K562 (cell line): Measurements from ENCODE around the gene PLXND1. TPM values are rescaled to one million over a fixed set of nuclear protein-coding genes. Genes with fewer than 3 reads are reported as not detected.

Source experiments
- BRD9 ChIP-seq: fragments of 450-650 bp; IDR thresholded peaks from 2 replicates; pipeline ENCODE4 v1.6.1; 2018; ENCODE audit warnings: low read depth; ENCODE audit not compliant: partially characterized antibody
- CBFA2T2 ChIP-seq: fragments of 450-650 bp; conservative IDR thresholded peaks from 2 replicates; pipeline ENCODE4 v1.6.1; 2017; ENCODE audit warnings: mild to moderate bottlenecking
- CCNT2 ChIP-seq: IDR thresholded peaks from 2 replicates; pipeline ENCODE4 v1.6.1; 2011; ENCODE audit warnings: borderline replicate concordance, low read depth, mild to moderate bottlenecking, moderate library complexity, mixed read lengths, low read length; ENCODE audit not compliant: insufficient read length; ENCODE audit errors: extremely low read depth
- HCFC1 ChIP-seq: IDR thresholded peaks from 2 replicates; pipeline ENCODE4 v1.6.1; 2012; ENCODE audit warnings: low read depth, low read length, improper control_type of control experiment
- HES1 ChIP-seq: fragments of 450-650 bp; IDR thresholded peaks from 2 replicates; pipeline ENCODE4 v1.6.1; 2016; ENCODE audit warnings: low read depth, mild to moderate bottlenecking, moderate library complexity
- HMGN3 ChIP-seq: IDR thresholded peaks from 2 replicates; pipeline ENCODE4 v1.6.1; 2011; ENCODE audit warnings: borderline replicate concordance, low read depth, mild to moderate bottlenecking, mixed read lengths, low read length; ENCODE audit not compliant: insufficient read length; ENCODE audit errors: extremely low read depth
- HNRNPL ChIP-seq: fragments of 200-400 bp; formaldehyde crosslinking; IDR thresholded peaks from 2 replicates; pipeline ENCODE4 v1.6.1; 2017; ENCODE audit warnings: low read depth, mild to moderate bottlenecking, low read length
- MEF2D ChIP-seq: conservative IDR thresholded peaks from 2 replicates; pipeline ENCODE4 v1.6.1; 2016; ENCODE audit warnings: low read depth, missing genetic modification characterization, missing compliant biosample characterization
- MTA2 ChIP-seq: fragments of 450-650 bp; IDR thresholded peaks from 2 replicates; pipeline ENCODE4 v1.6.1; 2016; ENCODE audit warnings: low read depth
- MYC ChIP-seq, 2 experiments: fragments of 250-450 bp in 1 of 2; sonication (Bioruptor Pico) in 1 of 2; IDR thresholded peaks; 2 replicates each; pipeline versions ENCODE4 v1.5.1 to v1.6.1; 2012 to 2021; ENCODE audit warnings: low read depth in 2 of 2, borderline replicate concordance in 1 of 2, improper control_type of control experiment in 1 of 2, low read length in 1 of 2, mild to moderate bottlenecking in 1 of 2, moderate library complexity in 1 of 2
- NFIC ChIP-seq: fragments of 450-650 bp; IDR thresholded peaks from 2 replicates; pipeline ENCODE4 v1.6.1; 2017; ENCODE audit warnings: mild to moderate bottlenecking, inconsistent platforms
- REST ChIP-seq, 2 experiments: fragments of 450-650 bp; formaldehyde crosslinking in 1 of 2; IDR thresholded peaks; 2 replicates each; pipeline versions ENCODE4 v1.4.0 to v1.6.1; 2014 to 2020; ENCODE audit warnings: mild to moderate bottlenecking in 2 of 2, borderline replicate concordance in 1 of 2, low read depth in 1 of 2
- SP2 ChIP-seq: IDR thresholded peaks from 2 replicates; pipeline ENCODE4 v1.6.1; 2011; ENCODE audit warnings: mild to moderate bottlenecking, low read depth, low read length, moderate library complexity; ENCODE audit not compliant: poor library complexity, severe bottlenecking; ENCODE audit errors: extremely low read depth
- TCF7L2 ChIP-seq: fragments of 150-350 bp; IDR thresholded peaks from 2 replicates; pipeline ENCODE4 v1.6.1; 2016; ENCODE audit warnings: low read depth, mild to moderate bottlenecking, low read length, moderate library complexity
- THRAP3 ChIP-seq: fragments of 450-650 bp; IDR thresholded peaks from 2 replicates; pipeline ENCODE4 v1.6.1; 2016; ENCODE audit warnings: mild to moderate bottlenecking, inconsistent platforms, borderline replicate concordance
- ZNF668 ChIP-seq: fragments of 250-450 bp; sonication (Bioruptor Pico); IDR thresholded peaks from 2 replicates; pipeline ENCODE4 v1.8.0; 2022; ENCODE audit warnings: mild to moderate bottlenecking, inconsistent platforms
- polyA plus RNA-seq, 8 experiments: library from polyadenylated mRNA; depleted of rRNA in 4 of 8; stranded (reverse) in 5 of 8; unstranded in 3 of 8; fragments of >200 nt; fragmentation: Nextera tagmentation in 2 of 8; fragmentation: Illumina TruSeq in 1 of 8; extraction: Ambion mirVana in 2 of 8; extraction: Trizol in 1 of 8; gene quantifications; 2 replicates each; pipeline versions ENCODE4 v1.2.1 to v1.2.3, GENCODE V29; 2011 to 2014; ENCODE audit warnings: inconsistent platforms in 1 of 8, missing spikeins in 1 of 8
- total RNA-seq, 7 experiments: library from RNA; depleted of rRNA in 6 of 7; stranded (reverse); fragments of >200 nt in 6 of 7; fragmentation: Illumina TruSeq in 2 of 7; extraction: Trizol in 2 of 7; gene quantifications; 2 replicates each; pipeline versions ENCODE4 v1.2.1 to v1.2.3, GENCODE V29; 2011 to 2021; ENCODE audit warnings: low replicate concordance in 1 of 7
- TF ChIP-seq, protein P1 (sequence below), 2 experiments: fragments of 450-650 bp in 1 of 2; sonication (generic) in 1 of 2; formaldehyde crosslinking in 1 of 2; IDR thresholded peaks in 1 of 2; conservative IDR thresholded peaks in 1 of 2; 2 replicates each; pipeline versions ENCODE4 v1.6.1 to v1.8.1; 2016 to 2023; ENCODE audit warnings: mild to moderate bottlenecking in 2 of 2, moderate library complexity in 2 of 2, inconsistent platforms in 1 of 2, missing genetic modification reagents in 1 of 2

Gene PLXND1
- total and polyA plus RNA-seq, 9 of the 15 experiments (the other 6 are each of a cell fraction or from before 2014, with no cell fraction given) = 0.34 to 28.8 (median 14.0) TPM

- TF ChIP-seq, protein P1, sequence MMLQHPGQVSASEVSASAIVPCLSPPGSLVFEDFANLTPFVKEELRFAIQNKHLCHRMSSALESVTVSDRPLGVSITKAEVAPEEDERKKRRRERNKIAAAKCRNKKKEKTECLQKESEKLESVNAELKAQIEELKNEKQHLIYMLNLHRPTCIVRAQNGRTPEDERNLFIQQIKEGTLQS (IDR thresholded peaks at IDR 0.05) = no peak
- TF ChIP-seq, protein P1 (CRISPR knock-in tag; conservative IDR thresholded peaks at IDR 0.05) = no peak
- TF ChIP-seq MEF2D (tag) = no peak
- peak; percentile 60 for TF ChIP-seq CBFA2T2
- TF ChIP-seq BRD9 = no peak
- TF ChIP-seq CCNT2 = no peak
- TF ChIP-seq THRAP3 = no peak
- no peak for TF ChIP-seq TCF7L2
- 0 out of 2 replicates have a peak, but pooled peaks have one; percentile 5 for TF ChIP-seq REST (IDR thresholded peaks at IDR 0.05; ENCODE audit: borderline replicate concordance)
- no peak for TF ChIP-seq REST (CRISPR knock-in tag; IDR thresholded peaks at IDR 0.05; ENCODE audit: low read depth)
- no peak for TF ChIP-seq ZNF668 (CRISPR knock-in tag)
- TF ChIP-seq SP2 = no peak
- TF ChIP-seq HNRNPL = no peak
- TF ChIP-seq HCFC1 = no peak
- no peak for TF ChIP-seq HES1
- peak; percentile 72 for TF ChIP-seq MTA2
- peak; percentile 89 for TF ChIP-seq NFIC
- no peak for TF ChIP-seq HMGN3
- TF ChIP-seq MYC (IDR thresholded peaks at IDR 0.05; ENCODE audit: low read depth, low read length) = no peak
- no peak for TF ChIP-seq MYC (CRISPR knock-in tag; IDR thresholded peaks at IDR 0.05; ENCODE audit: borderline replicate concordance, low read depth)
Observed at GRCh38 chr3:129585949-129586657, 20.4 kb downstream of the PLXND1 start (continued).
